SK-N-SH (cell line): ENCODE data around the gene C14orf93. TPM values are rescaled to one million over a fixed set of nuclear protein-coding genes. Genes with fewer than 3 reads are reported as not detected.
A peak's percentile ranks its signal among the peaks of the same experiment; 100 is the strongest.

Source experiments
- CTCF ChIA-PET: fragments of 300-600, 350-600 bp; formaldehyde crosslinking; extraction: SDS; loops from one replicate; lab custom pipeline; 2021; lab: Yijun Ruan, JAX
- POLR2A ChIA-PET: fragments of 350-600 bp; sonication (Branson Sonifier 250); formaldehyde crosslinking; extraction: SDS; loops from one replicate; lab custom pipeline; 2020; ENCODE audit warnings: antibody characterized with exemption, inconsistent platforms; lab: Yijun Ruan, JAX
- DNase-seq: peaks from one replicate; pipeline ENCODE4 v3.0.0; 2012
- H2AFZ ChIP-seq: fragments of 200-600 bp; sonication (generic); 2 replicates; pipeline ENCODE4 v1.8.1; 2016; ENCODE audit warnings: antibody characterized with exemption, mild to moderate bottlenecking, low read depth
- H3F3A ChIP-seq: fragments of 200-600 bp; sonication (generic); replicated peaks from 2 replicates; pipeline ENCODE3; 2016; ENCODE audit warnings: antibody characterized with exemption, mild to moderate bottlenecking; ENCODE audit not compliant: insufficient read depth
- H3K27ac ChIP-seq, 2 experiments: fragments of 200-500 bp in 1 of 2; fragments of 200-600 bp in 1 of 2; sonication (Bioruptor generic) in 1 of 2; sonication (generic), shearing (Covaris generic) in 1 of 2; 2 replicates each; pipeline versions ENCODE4 v1.5.1 to v1.6.1; 2014 to 2016; ENCODE audit warnings: low read depth in 2 of 2, inconsistent platforms in 1 of 2, low read length in 1 of 2, mild to moderate bottlenecking in 1 of 2, mixed read lengths in 1 of 2
- H3K27me3 ChIP-seq: fragments of 200-600 bp; sonication (generic), shearing (Covaris generic); 2 replicates; pipeline ENCODE4 v1.6.1; 2016; ENCODE audit warnings: mixed run types; ENCODE audit not compliant: insufficient read depth
- H3K36me3 ChIP-seq, 2 experiments: fragments of 200-500 bp in 1 of 2; fragments of 200-600 bp in 1 of 2; sonication (Bioruptor generic) in 1 of 2; sonication (generic) in 1 of 2; replicated peaks in 1 of 2; 2 replicates each; pipeline versions ENCODE3 to v1.5.1; 2014 to 2016; ENCODE audit warnings: low read length in 1 of 2, mild to moderate bottlenecking in 1 of 2; ENCODE audit not compliant: insufficient read depth in 2 of 2, control insufficient read depth in 1 of 2
- H3K4me1 ChIP-seq, 2 experiments: fragments of 200-500 bp in 1 of 2; fragments of 200-600 bp in 1 of 2; sonication (Bioruptor generic) in 1 of 2; sonication (generic), shearing (Covaris generic) in 1 of 2; 2 replicates each; pipeline versions ENCODE4 v1.5.1 to v1.6.1; 2014 to 2016; ENCODE audit warnings: low read depth in 1 of 2, low read length in 1 of 2, mixed run types in 1 of 2; ENCODE audit not compliant: insufficient read depth in 2 of 2, control insufficient read depth in 1 of 2
- H3K4me2 ChIP-seq: fragments of 200-600 bp; sonication (generic), shearing (Covaris generic); 2 replicates; pipeline ENCODE4 v1.6.1; 2017; ENCODE audit warnings: mixed run types
- H3K4me3 ChIP-seq, 2 experiments: fragments of 200-500 bp in 1 of 2; fragments of 200-600 bp in 1 of 2; sonication (Bioruptor generic) in 1 of 2; sonication (generic), shearing (Covaris generic) in 1 of 2; 2 replicates each; pipeline versions ENCODE4 v1.5.1 to v1.8.1; 2014 to 2016; ENCODE audit warnings: low read depth in 2 of 2, inconsistent platforms in 1 of 2, low read length in 1 of 2, mild to moderate bottlenecking in 1 of 2, mixed read lengths in 1 of 2, moderate library complexity in 1 of 2
- H3K79me2 ChIP-seq: fragments of 200-600 bp; sonication (generic); 2 replicates; pipeline ENCODE4 v1.8.1; 2017; ENCODE audit warnings: mild to moderate bottlenecking; ENCODE audit not compliant: insufficient read depth
- H3K9ac ChIP-seq: fragments of 200-600 bp; sonication (generic); 2 replicates; pipeline ENCODE4 v1.6.1; 2017; ENCODE audit warnings: mixed run types
- H3K9me2 ChIP-seq: fragments of 200-600 bp; sonication (generic); 2 replicates; pipeline ENCODE4 v1.6.1; 2017; ENCODE audit warnings: mixed run types
- H3K9me3 ChIP-seq: fragments of 200-600 bp; sonication (generic); 2 replicates; pipeline ENCODE4 v1.6.1; 2017; ENCODE audit warnings: mixed run types, mild to moderate bottlenecking, moderate library complexity
- H4K20me1 ChIP-seq: fragments of 200-600 bp; sonication (generic); 2 replicates; pipeline ENCODE4 v1.6.1; 2017; ENCODE audit warnings: mild to moderate bottlenecking, mixed run types; ENCODE audit not compliant: insufficient read depth
- CTCF ChIP-seq: fragments of 200-600 bp; sonication (generic); IDR thresholded peaks from 2 replicates; pipeline ENCODE4 v1.6.1; 2017; ENCODE audit warnings: antibody characterized with exemption, mild to moderate bottlenecking, moderate library complexity
- EP300 ChIP-seq, 2 experiments: IDR thresholded peaks; 2 replicates each; pipeline versions ENCODE4 v1.4.0 to v1.6.1; 2012; ENCODE audit warnings: borderline replicate concordance in 1 of 2, low read depth in 1 of 2, low read length in 1 of 2
- FOSL2 ChIP-seq: IDR thresholded peaks from 2 replicates; pipeline ENCODE4 v1.4.0; 2012; ENCODE audit warnings: low read depth, mild to moderate bottlenecking, moderate library complexity, borderline replicate concordance
- FOXJ3 ChIP-seq: sonication (generic); formaldehyde crosslinking; IDR thresholded peaks from 2 replicates; pipeline ENCODE4 v1.5.1; 2020; ENCODE audit warnings: mild to moderate bottlenecking, missing genetic modification reagents
- GATA2 ChIP-seq: sonication (generic); formaldehyde crosslinking; IDR thresholded peaks from 2 replicates; pipeline ENCODE4 v1.5.0; 2020; ENCODE audit warnings: mild to moderate bottlenecking, missing genetic modification reagents
- IRF3 ChIP-seq: fragments of 150-350 bp; IDR thresholded peaks from 2 replicates; pipeline ENCODE4 v1.6.1; 2016; ENCODE audit warnings: mild to moderate bottlenecking, low read depth, low read length
- MEF2A ChIP-seq: IDR thresholded peaks from 2 replicates; pipeline ENCODE4 v1.4.0; 2012; ENCODE audit warnings: low read depth, borderline replicate concordance
- MXI1 ChIP-seq: IDR thresholded peaks from 2 replicates; pipeline ENCODE4 v1.6.1; 2012; ENCODE audit warnings: mild to moderate bottlenecking, low read depth, low read length, improper control_type of control experiment
- NFIC ChIP-seq: IDR thresholded peaks from 2 replicates; pipeline ENCODE4 v1.4.0; 2012; ENCODE audit warnings: borderline replicate concordance
- NRF1 ChIP-seq: IDR thresholded peaks from 2 replicates; pipeline ENCODE4 v1.6.1; 2012; ENCODE audit warnings: low read depth, mild to moderate bottlenecking, low read length
- PBX3 ChIP-seq: IDR thresholded peaks from 2 replicates; pipeline ENCODE4; 2012
- POLR2AphosphoS5 ChIP-seq: IDR thresholded peaks from 2 replicates; pipeline ENCODE4 v1.6.1; 2012; ENCODE audit warnings: low read depth, low read length
- RAD21 ChIP-seq: IDR thresholded peaks from 2 replicates; pipeline ENCODE4 v1.6.1; 2012; ENCODE audit warnings: mild to moderate bottlenecking, low read length
- RCOR1 ChIP-seq: fragments of 150-350 bp; IDR thresholded peaks from 2 replicates; pipeline ENCODE4 v1.6.1; 2017; ENCODE audit warnings: antibody characterized with exemption, low read length
- RFX5 ChIP-seq: IDR thresholded peaks from 2 replicates; pipeline ENCODE4 v1.6.1; 2012; ENCODE audit warnings: mild to moderate bottlenecking, improper control_type of control experiment, low read length
- RXRA ChIP-seq: IDR thresholded peaks from 2 replicates; pipeline ENCODE4 v1.4.0; 2012; ENCODE audit warnings: low read depth, mild to moderate bottlenecking, borderline replicate concordance
- SIN3A ChIP-seq: IDR thresholded peaks from 2 replicates; pipeline ENCODE4 v1.6.1; 2012; ENCODE audit warnings: low read depth, mild to moderate bottlenecking, low read length, moderate library complexity, borderline replicate concordance
- SMC3 ChIP-seq: IDR thresholded peaks from 2 replicates; pipeline ENCODE4 v1.6.1; 2012; ENCODE audit warnings: low read depth, low read length, improper control_type of control experiment
- TCF12 ChIP-seq: IDR thresholded peaks from 2 replicates; pipeline ENCODE4 v1.4.0; 2012
- TEAD4 ChIP-seq: IDR thresholded peaks from 2 replicates; pipeline ENCODE4 v1.4.0; 2012; ENCODE audit warnings: mild to moderate bottlenecking, borderline replicate concordance; ENCODE audit not compliant: insufficient read depth
- USF2 ChIP-seq: fragments of 150-350 bp; IDR thresholded peaks from 2 replicates; pipeline ENCODE4 v1.6.1; 2017; ENCODE audit warnings: antibody characterized with exemption, low read length, low read depth, borderline replicate concordance
- YY1 ChIP-seq: IDR thresholded peaks from 2 replicates; pipeline ENCODE4 v1.4.0; 2012; ENCODE audit warnings: low read depth, mild to moderate bottlenecking
- ZBTB33 ChIP-seq: IDR thresholded peaks from 2 replicates; pipeline ENCODE4 v1.4.0; 2012; ENCODE audit warnings: low read depth, borderline replicate concordance
- polyA plus RNA-seq, 3 experiments: library from polyadenylated mRNA; depleted of rRNA; stranded (reverse); fragments of >200 nt; gene quantifications; 2 replicates each; pipeline ENCODE4 v1.2.3, GENCODE V29; 2012

Gene C14orf93
- polyA plus RNA-seq, 1 of the 3 experiments (the other 2 are of a cell fraction) = 9.1 TPM

- TF ChIP-seq RXRA = peak; percentile 72
- no peak for TF ChIP-seq RCOR1
- TF ChIP-seq FOSL2 = peak; percentile 73; the same call in 1 of the 2 replicates
- no peak for TF ChIP-seq MEF2A
- no peak for TF ChIP-seq USF2
- TF ChIP-seq POLR2AphosphoS5 = no peak
- no peak for TF ChIP-seq RFX5
- TF ChIP-seq RAD21 = no peak
- TF ChIP-seq TCF12 = no peak; the same call in 1 of the 2 replicates
Measured at GRCh38 chr14:22977684-22978486, 32.1 kb downstream of the C14orf93 start (continued).

GRCh38 chr14:22977434-22977683 is 32.6 kb downstream of the C14orf93 start:
- no peaks in the 10 kb centered on the region for H4K20me1 ChIP-seq
- POLR2A ChIA-PET = interaction anchor here (0.8 to 1.6 kb wide), 4 partner anchors 20 to 94 kb away, joined by 3 to 5 read pairs (median 4); partner anchors contain the start of genes HAUS4 and PRMT5
- peak overlapping the region; percentile 94 for H3K4me2 ChIP-seq
- DNase-seq = no peak
- no peaks in the 10 kb centered on the region for H3K27me3 ChIP-seq
- H3K9me2 ChIP-seq = no peaks in the 10 kb centered on the region
- H3K4me1 ChIP-seq = peaks cover 41 to 45% of the 10 kb centered on the region in 2 experiments
- CTCF ChIA-PET = interaction anchor here (0.8 to 34.9 kb wide), 11 partner anchors 8 to 100 kb away, joined by 3 to 1566 read pairs (median 8); partner anchors contain the start of genes AJUBA, CDH24, HAUS4 and PRMT5
- H3K4me3 ChIP-seq = 0 out of 4 replicates have a peak overlapping the region, but pooled peaks of 1 of the 2 experiments have one; percentile 7
- peak overlapping the region; percentile 89 to 92 for H3K27ac ChIP-seq
- H3K79me2 ChIP-seq = peaks cover 48% of the 10 kb centered on the region
- peaks cover 22 to 31% of the 10 kb centered on the region in 2 experiments for H3K36me3 ChIP-seq
- H2AFZ ChIP-seq = no peak overlapping the region
- H3F3A ChIP-seq = peaks cover 36% of the 10 kb centered on the region
- peak overlapping the region; percentile 53 for H3K9ac ChIP-seq
- H3K9me3 ChIP-seq = no peaks in the 10 kb centered on the region
- TF ChIP-seq USF2 (no peak), FOSL2 (no peak), MXI1 (no peak), GATA2 (no peak), ZBTB33 (no peak), FOXJ3 (CRISPR knock-in tag) (no peak), IRF3 (no peak), PBX3 (no peak), YY1 (no peak), RAD21 (no peak), NFIC (no peak), TEAD4 (no peak), TCF12 (no peak), NRF1 (no peak), EP300 (IDR thresholded peaks at IDR 0.05; ENCODE audit: borderline replicate concordance in 1 of 2, low read depth in 1 of 2, low read length in 1 of 2) (no peak), RFX5 (no peak), SMC3 (no peak), SIN3A (no peak), CTCF (no peak)
